K562 (cell line): Measurements from ENCODE around the gene SFXN2. TPM values are rescaled to one million over a fixed set of nuclear protein-coding genes. Genes with fewer than 3 reads are reported as not detected.

Source experiments
- CAMTA2 ChIP-seq: fragments of 250-450 bp; sonication (Bioruptor Pico); conservative IDR thresholded peaks from 2 replicates; pipeline ENCODE4 v1.5.1; 2022
- CREM ChIP-seq: IDR thresholded peaks from 2 replicates; pipeline ENCODE4 v1.6.1; 2014; ENCODE audit warnings: antibody characterized with exemption, low read depth
- DNMT1 ChIP-seq: fragments of 450-650 bp; IDR thresholded peaks from 2 replicates; pipeline ENCODE4 v1.6.1; 2016; ENCODE audit warnings: antibody characterized with exemption, mild to moderate bottlenecking
- NCOA1 ChIP-seq: fragments of 450-650 bp; IDR thresholded peaks from 2 replicates; pipeline ENCODE4 v1.6.1; 2016; ENCODE audit warnings: low read depth
- NRF1 ChIP-seq, 2 experiments: fragments of 450-650 bp; IDR thresholded peaks in 1 of 2; conservative IDR thresholded peaks in 1 of 2; 2 replicates each; pipeline ENCODE4 v1.6.1; 2014; ENCODE audit warnings: mild to moderate bottlenecking in 2 of 2
- POLR2A ChIP-seq: fragments of 450-650 bp; conservative IDR thresholded peaks from 2 replicates; pipeline ENCODE4 v1.6.1; 2016
- POLR2AphosphoS2 ChIP-seq: IDR thresholded peaks from 2 replicates; pipeline ENCODE4 v1.6.1; 2012; ENCODE audit warnings: low read length, improper control_type of control experiment
- RBM17 ChIP-seq: fragments of 200-400 bp; formaldehyde crosslinking; IDR thresholded peaks from 2 replicates; pipeline ENCODE4 v1.6.1; 2017; ENCODE audit warnings: low read depth, mild to moderate bottlenecking, low read length, borderline replicate concordance
- TCF7L2 ChIP-seq: fragments of 150-350 bp; IDR thresholded peaks from 2 replicates; pipeline ENCODE4 v1.6.1; 2016; ENCODE audit warnings: low read depth, mild to moderate bottlenecking, low read length, moderate library complexity
- ZFP36 ChIP-seq: fragments of 150-350 bp; IDR thresholded peaks from 2 replicates; pipeline ENCODE4 v1.6.1; 2018; ENCODE audit warnings: low read length, low read depth; ENCODE audit not compliant: partially characterized antibody
- ZFPM2 ChIP-seq: fragments of 250-450 bp; sonication (Bioruptor Pico); IDR thresholded peaks from 2 replicates; pipeline ENCODE4 v1.5.1; 2022; ENCODE audit warnings: mild to moderate bottlenecking
- ZNF668 ChIP-seq: fragments of 250-450 bp; sonication (Bioruptor Pico); IDR thresholded peaks from 2 replicates; pipeline ENCODE4 v1.8.0; 2022; ENCODE audit warnings: mild to moderate bottlenecking, inconsistent platforms
- ZNF785 ChIP-seq: fragments of 250-450 bp; sonication (Bioruptor Pico); IDR thresholded peaks from 2 replicates; pipeline ENCODE4 v1.4.0; 2020; ENCODE audit warnings: mild to moderate bottlenecking
- polyA plus RNA-seq, 8 experiments: library from polyadenylated mRNA; depleted of rRNA in 4 of 8; stranded (reverse) in 5 of 8; unstranded in 3 of 8; fragments of >200 nt; fragmentation: Nextera tagmentation in 2 of 8; fragmentation: Illumina TruSeq in 1 of 8; extraction: Ambion mirVana in 2 of 8; extraction: Trizol in 1 of 8; gene quantifications; 2 replicates each; pipeline versions ENCODE4 v1.2.1 to v1.2.3, GENCODE V29; 2011 to 2014; ENCODE audit warnings: inconsistent platforms in 1 of 8, missing spikeins in 1 of 8
- total RNA-seq, 7 experiments: library from RNA; depleted of rRNA in 6 of 7; stranded (reverse); fragments of >200 nt in 6 of 7; fragmentation: Illumina TruSeq in 2 of 7; extraction: Trizol in 2 of 7; gene quantifications; 2 replicates each; pipeline versions ENCODE4 v1.2.1 to v1.2.3, GENCODE V29; 2011 to 2021; ENCODE audit warnings: low replicate concordance in 1 of 7
- TF ChIP-seq, protein P1 (sequence below): fragments of 450-650 bp; IDR thresholded peaks from 2 replicates; pipeline ENCODE4 v1.6.1; 2017; ENCODE audit warnings: antibody characterized with exemption
- TF ChIP-seq, protein P2 (sequence below), 2 experiments: fragments of 450-650 bp in 1 of 2; sonication (generic) in 1 of 2; formaldehyde crosslinking in 1 of 2; IDR thresholded peaks in 1 of 2; conservative IDR thresholded peaks in 1 of 2; 2 replicates each; pipeline versions ENCODE4 v1.6.1 to v1.8.1; 2016 to 2023; ENCODE audit warnings: mild to moderate bottlenecking in 2 of 2, moderate library complexity in 2 of 2, inconsistent platforms in 1 of 2, missing genetic modification reagents in 1 of 2
- TF ChIP-seq, protein P3 (sequence below): fragments of 200-800 bp; sonication (Bioruptor generic); IDR thresholded peaks from 2 replicates; pipeline ENCODE4 v1.6.1; 2017; ENCODE audit warnings: missing genetic modification characterization, missing compliant biosample characterization
- TF ChIP-seq, protein P4 (sequence below): fragments of 450-650 bp; IDR thresholded peaks from one replicate; pipeline ENCODE4 v1.6.1; 2018; ENCODE audit warnings: mild to moderate bottlenecking, moderate library complexity; ENCODE audit not compliant: partially characterized antibody
- TF ChIP-seq, protein P5 (sequence below): fragments of 450-650 bp; formaldehyde crosslinking; IDR thresholded peaks from 2 replicates; pipeline ENCODE4 v1.4.0; 2022; ENCODE audit warnings: missing genetic modification characterization
- TF ChIP-seq, protein P6 (sequence below): fragments of 450-650 bp; conservative IDR thresholded peaks from 2 replicates; pipeline ENCODE4 v1.6.1; 2016; ENCODE audit warnings: missing genetic modification characterization, low read depth, mild to moderate bottlenecking, control low read depth, missing compliant biosample characterization

Gene SFXN2
- total and polyA plus RNA-seq, 9 of the 15 experiments (the other 6 are each of a cell fraction or from before 2014, with no cell fraction given) = 7.3 to 23.8 (median 15.7) TPM

DNA sequence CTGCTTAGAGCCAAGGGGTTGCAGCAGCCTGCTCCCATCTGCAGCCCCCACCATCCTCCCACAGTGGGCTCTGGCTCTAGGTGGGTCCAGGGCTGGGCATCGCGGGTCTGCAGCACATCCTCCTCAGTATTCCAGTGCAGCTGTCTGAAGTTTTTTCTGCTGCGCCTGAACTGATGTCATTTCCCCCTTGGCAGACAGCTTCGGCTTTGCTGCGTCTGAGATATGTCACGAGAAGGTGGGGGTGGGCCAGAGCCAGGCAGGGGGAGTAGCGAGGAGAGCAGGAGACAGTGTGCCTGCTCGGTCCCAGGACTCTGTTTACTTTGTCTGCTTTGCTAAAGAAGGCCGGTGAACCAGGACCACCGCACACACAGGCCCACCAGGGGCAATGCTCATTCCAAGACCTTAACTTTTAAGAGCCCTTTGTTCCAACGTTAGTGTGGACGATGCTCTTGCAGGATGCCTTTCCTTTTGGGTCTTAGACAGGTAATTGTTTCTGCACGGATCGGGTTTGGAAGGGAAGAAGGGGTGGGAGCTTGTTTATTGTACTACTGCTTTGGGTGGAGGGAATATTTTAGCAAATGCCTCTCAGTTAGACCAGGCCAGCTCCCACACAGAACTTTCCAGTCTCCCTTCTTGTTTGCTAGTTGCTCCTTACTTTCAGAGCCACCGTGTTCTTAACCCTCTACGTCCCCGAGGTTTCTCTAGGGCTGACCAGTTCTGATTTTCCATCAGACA is 61.7 kb downstream of the SFXN2 start (continued):
- TF ChIP-seq, protein P1, sequence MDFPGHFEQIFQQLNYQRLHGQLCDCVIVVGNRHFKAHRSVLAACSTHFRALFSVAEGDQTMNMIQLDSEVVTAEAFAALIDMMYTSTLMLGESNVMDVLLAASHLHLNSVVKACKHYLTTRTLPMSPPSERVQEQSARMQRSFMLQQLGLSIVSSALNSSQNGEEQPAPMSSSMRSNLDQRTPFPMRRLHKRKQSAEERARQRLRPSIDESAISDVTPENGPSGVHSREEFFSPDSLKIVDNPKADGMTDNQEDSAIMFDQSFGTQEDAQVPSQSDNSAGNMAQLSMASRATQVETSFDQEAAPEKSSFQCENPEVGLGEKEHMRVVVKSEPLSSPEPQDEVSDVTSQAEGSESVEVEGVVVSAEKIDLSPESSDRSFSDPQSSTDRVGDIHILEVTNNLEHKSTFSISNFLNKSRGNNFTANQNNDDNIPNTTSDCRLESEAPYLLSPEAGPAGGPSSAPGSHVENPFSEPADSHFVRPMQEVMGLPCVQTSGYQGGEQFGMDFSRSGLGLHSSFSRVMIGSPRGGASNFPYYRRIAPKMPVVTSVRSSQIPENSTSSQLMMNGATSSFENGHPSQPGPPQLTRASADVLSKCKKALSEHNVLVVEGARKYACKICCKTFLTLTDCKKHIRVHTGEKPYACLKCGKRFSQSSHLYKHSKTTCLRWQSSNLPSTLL = no peak
- no peak for TF ChIP-seq ZNF785 (CRISPR knock-in tag)
- no peak for TF ChIP-seq ZNF668 (CRISPR knock-in tag)
- TF ChIP-seq, protein P2, sequence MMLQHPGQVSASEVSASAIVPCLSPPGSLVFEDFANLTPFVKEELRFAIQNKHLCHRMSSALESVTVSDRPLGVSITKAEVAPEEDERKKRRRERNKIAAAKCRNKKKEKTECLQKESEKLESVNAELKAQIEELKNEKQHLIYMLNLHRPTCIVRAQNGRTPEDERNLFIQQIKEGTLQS (IDR thresholded peaks at IDR 0.05) = 0 out of 2 replicates have a peak, but pooled peaks have one; percentile 14
- TF ChIP-seq, protein P2 (CRISPR knock-in tag; conservative IDR thresholded peaks at IDR 0.05) = no peak
- TF ChIP-seq POLR2AphosphoS2 = no peak
- TF ChIP-seq ZFPM2 = no peak
- no peak for TF ChIP-seq DNMT1
- TF ChIP-seq, protein P3, sequence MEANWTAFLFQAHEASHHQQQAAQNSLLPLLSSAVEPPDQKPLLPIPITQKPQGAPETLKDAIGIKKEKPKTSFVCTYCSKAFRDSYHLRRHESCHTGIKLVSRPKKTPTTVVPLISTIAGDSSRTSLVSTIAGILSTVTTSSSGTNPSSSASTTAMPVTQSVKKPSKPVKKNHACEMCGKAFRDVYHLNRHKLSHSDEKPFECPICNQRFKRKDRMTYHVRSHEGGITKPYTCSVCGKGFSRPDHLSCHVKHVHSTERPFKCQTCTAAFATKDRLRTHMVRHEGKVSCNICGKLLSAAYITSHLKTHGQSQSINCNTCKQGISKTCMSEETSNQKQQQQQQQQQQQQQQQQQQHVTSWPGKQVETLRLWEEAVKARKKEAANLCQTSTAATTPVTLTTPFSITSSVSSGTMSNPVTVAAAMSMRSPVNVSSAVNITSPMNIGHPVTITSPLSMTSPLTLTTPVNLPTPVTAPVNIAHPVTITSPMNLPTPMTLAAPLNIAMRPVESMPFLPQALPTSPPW (CRISPR knock-in tag) = peak; percentile 37
- TF ChIP-seq, protein P4, sequence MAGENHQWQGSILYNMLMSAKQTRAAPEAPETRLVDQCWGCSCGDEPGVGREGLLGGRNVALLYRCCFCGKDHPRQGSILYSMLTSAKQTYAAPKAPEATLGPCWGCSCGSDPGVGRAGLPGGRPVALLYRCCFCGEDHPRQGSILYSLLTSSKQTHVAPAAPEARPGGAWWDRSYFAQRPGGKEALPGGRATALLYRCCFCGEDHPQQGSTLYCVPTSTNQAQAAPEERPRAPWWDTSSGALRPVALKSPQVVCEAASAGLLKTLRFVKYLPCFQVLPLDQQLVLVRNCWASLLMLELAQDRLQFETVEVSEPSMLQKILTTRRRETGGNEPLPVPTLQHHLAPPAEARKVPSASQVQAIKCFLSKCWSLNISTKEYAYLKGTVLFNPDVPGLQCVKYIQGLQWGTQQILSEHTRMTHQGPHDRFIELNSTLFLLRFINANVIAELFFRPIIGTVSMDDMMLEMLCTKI = no peak
- TF ChIP-seq RBM17 = no peak
- TF ChIP-seq NCOA1 = no peak
- TF ChIP-seq POLR2A = no peak
- no peak for TF ChIP-seq TCF7L2
- TF ChIP-seq, protein P5, sequence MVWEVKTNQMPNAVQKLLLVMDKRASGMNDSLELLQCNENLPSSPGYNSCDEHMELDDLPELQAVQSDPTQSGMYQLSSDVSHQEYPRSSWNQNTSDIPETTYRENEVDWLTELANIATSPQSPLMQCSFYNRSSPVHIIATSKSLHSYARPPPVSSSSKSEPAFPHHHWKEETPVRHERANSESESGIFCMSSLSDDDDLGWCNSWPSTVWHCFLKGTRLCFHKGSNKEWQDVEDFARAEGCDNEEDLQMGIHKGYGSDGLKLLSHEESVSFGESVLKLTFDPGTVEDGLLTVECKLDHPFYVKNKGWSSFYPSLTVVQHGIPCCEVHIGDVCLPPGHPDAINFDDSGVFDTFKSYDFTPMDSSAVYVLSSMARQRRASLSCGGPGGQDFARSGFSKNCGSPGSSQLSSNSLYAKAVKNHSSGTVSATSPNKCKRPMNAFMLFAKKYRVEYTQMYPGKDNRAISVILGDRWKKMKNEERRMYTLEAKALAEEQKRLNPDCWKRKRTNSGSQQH (CRISPR knock-in tag) = no peak
- TF ChIP-seq CREM = peak; percentile 70
- TF ChIP-seq, protein P6, sequence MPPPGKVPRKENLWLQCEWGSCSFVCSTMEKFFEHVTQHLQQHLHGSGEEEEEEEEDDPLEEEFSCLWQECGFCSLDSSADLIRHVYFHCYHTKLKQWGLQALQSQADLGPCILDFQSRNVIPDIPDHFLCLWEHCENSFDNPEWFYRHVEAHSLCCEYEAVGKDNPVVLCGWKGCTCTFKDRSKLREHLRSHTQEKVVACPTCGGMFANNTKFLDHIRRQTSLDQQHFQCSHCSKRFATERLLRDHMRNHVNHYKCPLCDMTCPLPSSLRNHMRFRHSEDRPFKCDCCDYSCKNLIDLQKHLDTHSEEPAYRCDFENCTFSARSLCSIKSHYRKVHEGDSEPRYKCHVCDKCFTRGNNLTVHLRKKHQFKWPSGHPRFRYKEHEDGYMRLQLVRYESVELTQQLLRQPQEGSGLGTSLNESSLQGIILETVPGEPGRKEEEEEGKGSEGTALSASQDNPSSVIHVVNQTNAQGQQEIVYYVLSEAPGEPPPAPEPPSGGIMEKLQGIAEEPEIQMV (tag) = no peak
- TF ChIP-seq CAMTA2 (CRISPR knock-in tag) = no peak
- TF ChIP-seq ZFP36 = no peak
- peak in 1 of 2 experiments; percentile 44; a peak in 1 of 4 replicates for TF ChIP-seq NRF1 (conservative IDR thresholded peaks at IDR 0.05 in 1 of 2, IDR thresholded peaks at IDR 0.05 in 1 of 2)
